ENCODE measurements around the gene PLA2G4D.

DNA sequence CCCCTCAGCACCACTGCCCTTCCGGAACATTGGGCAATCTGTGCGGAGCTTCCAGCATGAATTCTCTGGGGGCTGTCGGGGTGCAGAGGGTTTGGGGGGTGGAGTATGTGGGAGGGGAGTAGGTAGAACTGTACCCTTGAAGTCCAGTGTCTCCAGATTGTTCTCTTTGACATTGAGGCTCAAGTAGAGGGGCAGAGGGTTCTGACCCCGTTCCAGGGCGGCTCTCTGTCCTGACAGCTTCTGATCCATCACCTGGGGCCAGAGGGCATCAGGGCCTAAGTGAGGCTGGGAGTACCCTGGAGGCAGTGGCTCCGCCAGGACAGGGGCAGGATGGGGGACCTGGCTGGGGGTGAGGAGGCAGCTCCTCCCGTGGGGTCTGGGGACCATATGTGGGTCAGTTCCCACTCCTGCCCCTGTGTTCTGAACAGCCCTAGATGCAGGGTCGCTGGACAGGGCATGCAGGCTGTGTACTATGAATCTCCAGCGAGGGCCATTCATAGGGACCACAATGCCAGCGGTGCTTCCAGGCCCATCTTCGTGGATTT lies 22.1 kb downstream of the PLA2G4D start:
- TF ChIP-seq JUN (IDR thresholded peaks at IDR 0.05) (no peak), TP53 (CRISPR knock-in tag; IDR thresholded peaks at IDR 0.05) (no peak), HDAC2 (IDR thresholded peaks at IDR 0.05) (no peak), POLR2AphosphoS2 (conservative IDR thresholded peaks at IDR 0.05; ENCODE audit: low read length) (no peak), MYC (IDR thresholded peaks at IDR 0.05; ENCODE audit: borderline replicate concordance, low read length) (no peak), RFX5 (IDR thresholded peaks at IDR 0.05) (no peak), NR3C1 (IDR thresholded peaks at IDR 0.05) (no peak), RNF2 (IDR thresholded peaks at IDR 0.05; ENCODE audit: borderline replicate concordance, low read depth) (no peak), EHMT2 (IDR thresholded peaks at IDR 0.05; ENCODE audit: low read depth) (no peak)
- TF ChIP-seq, protein P1, sequence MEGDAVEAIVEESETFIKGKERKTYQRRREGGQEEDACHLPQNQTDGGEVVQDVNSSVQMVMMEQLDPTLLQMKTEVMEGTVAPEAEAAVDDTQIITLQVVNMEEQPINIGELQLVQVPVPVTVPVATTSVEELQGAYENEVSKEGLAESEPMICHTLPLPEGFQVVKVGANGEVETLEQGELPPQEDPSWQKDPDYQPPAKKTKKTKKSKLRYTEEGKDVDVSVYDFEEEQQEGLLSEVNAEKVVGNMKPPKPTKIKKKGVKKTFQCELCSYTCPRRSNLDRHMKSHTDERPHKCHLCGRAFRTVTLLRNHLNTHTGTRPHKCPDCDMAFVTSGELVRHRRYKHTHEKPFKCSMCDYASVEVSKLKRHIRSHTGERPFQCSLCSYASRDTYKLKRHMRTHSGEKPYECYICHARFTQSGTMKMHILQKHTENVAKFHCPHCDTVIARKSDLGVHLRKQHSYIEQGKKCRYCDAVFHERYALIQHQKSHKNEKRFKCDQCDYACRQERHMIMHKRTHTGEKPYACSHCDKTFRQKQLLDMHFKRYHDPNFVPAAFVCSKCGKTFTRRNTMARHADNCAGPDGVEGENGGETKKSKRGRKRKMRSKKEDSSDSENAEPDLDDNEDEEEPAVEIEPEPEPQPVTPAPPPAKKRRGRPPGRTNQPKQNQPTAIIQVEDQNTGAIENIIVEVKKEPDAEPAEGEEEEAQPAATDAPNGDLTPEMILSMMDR (IDR thresholded peaks at IDR 0.05) = no peak
- TF ChIP-seq, protein P2, sequence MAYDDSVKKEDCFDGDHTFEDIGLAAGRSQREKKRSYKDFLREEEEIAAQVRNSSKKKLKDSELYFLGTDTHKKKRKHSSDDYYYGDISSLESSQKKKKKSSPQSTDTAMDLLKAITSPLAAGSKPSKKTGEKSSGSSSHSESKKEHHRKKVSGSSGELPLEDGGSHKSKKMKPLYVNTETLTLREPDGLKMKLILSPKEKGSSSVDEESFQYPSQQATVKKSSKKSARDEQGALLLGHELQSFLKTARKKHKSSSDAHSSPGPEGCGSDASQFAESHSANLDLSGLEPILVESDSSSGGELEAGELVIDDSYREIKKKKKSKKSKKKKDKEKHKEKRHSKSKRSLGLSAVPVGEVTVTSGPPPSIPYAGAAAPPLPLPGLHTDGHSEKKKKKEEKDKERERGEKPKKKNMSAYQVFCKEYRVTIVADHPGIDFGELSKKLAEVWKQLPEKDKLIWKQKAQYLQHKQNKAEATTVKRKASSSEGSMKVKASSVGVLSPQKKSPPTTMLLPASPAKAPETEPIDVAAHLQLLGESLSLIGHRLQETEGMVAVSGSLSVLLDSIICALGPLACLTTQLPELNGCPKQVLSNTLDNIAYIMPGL (CRISPR knock-in tag; IDR thresholded peaks at IDR 0.05; ENCODE audit: borderline replicate concordance) = no peak

All from A549 (cell line).